Measurements from ENCODE around the gene ACTL8. TPM values are rescaled to one million over a fixed set of nuclear protein-coding genes. Genes with fewer than 3 reads are reported as not detected.

Gene ACTL8
- total RNA-seq, 3 donors from 2014 or later (not counting 1 experiment from before 2014, with no cell fraction given): not detected

DNA sequence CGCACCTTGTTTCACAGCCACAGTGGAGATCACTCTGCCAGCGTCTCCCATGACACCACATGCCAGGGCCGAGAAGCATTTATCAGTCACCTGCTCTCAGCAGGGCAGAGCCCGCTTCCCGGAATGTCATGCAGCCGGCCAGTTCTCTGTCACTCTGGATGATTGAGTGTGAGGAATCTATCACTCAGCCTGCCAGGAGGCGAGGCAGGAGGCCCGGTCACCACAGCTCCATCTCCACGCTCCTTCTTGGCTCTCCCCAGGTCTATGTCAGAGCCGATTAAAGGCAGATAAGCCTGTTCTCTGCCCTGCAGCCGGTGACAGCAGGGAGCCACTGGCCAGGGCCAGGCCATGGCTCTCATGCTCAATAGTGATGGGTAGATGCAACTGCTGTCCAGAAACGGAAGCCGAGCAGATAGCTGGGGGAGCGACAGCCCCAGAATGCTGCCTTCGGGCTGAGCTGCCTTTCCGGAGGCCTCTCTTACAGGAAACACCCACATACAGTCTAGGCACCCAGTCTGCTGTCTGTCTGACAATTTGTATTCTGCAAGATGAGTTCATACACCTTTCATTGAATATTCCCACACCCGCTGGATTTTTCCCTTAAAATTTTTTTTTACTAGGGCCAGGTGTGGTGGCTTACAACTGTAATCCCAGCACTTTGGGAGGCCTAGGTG lies 64.1 kb downstream of the ACTL8 start:
- H3K27me3 ChIP-seq (ENCODE audit: control insufficient read depth, insufficient read depth, low read length): no peaks in the 10 kb centered on the region
- peaks cover 18 to 23% of the 10 kb centered on the region in 2 donors for H3K27me3 Mint-ChIP-seq (ENCODE audit: low read depth in 2 of 2)
- no peak overlapping the region for H3K27ac Mint-ChIP-seq
- H3K27ac ChIP-seq (ENCODE audit: low read length): no peak overlapping the region
- no peaks in the 10 kb centered on the region for H3K4me1 Mint-ChIP-seq
- ATAC-seq (no peak), DNase-seq (no peak)
- no peaks in the 10 kb centered on the region for H3K36me3 ChIP-seq (ENCODE audit: control insufficient read depth, insufficient read depth, low read length)
- no peaks in the 10 kb centered on the region for H3K9me3 ChIP-seq (ENCODE audit: control insufficient read depth, insufficient read depth, low read length)
- H3K4me3 ChIP-seq (ENCODE audit: low read length): no peak overlapping the region
- H3K9me3 Mint-ChIP-seq: no peaks in the 10 kb centered on the region
- TF ChIP-seq, protein P1, sequence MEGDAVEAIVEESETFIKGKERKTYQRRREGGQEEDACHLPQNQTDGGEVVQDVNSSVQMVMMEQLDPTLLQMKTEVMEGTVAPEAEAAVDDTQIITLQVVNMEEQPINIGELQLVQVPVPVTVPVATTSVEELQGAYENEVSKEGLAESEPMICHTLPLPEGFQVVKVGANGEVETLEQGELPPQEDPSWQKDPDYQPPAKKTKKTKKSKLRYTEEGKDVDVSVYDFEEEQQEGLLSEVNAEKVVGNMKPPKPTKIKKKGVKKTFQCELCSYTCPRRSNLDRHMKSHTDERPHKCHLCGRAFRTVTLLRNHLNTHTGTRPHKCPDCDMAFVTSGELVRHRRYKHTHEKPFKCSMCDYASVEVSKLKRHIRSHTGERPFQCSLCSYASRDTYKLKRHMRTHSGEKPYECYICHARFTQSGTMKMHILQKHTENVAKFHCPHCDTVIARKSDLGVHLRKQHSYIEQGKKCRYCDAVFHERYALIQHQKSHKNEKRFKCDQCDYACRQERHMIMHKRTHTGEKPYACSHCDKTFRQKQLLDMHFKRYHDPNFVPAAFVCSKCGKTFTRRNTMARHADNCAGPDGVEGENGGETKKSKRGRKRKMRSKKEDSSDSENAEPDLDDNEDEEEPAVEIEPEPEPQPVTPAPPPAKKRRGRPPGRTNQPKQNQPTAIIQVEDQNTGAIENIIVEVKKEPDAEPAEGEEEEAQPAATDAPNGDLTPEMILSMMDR (IDR thresholded peaks at IDR 0.05): no peak
- WGBS (ENCODE audit: insufficient coverage): 66% methylated on average over 17 of the region's 17 CpGs
- no peak overlapping the region for H3K4me3 Mint-ChIP-seq
- intact Hi-C loops (cut with micrococcal nuclease): no loop called here
- H3K4me1 ChIP-seq (ENCODE audit: control insufficient read depth, insufficient read depth, low read length): no peaks in the 10 kb centered on the region
- no peaks in the 10 kb centered on the region for H3K36me3 Mint-ChIP-seq

- Mint-ChIP-seq H3K9me3 (no peaks in the 10 kb centered on the region), H3K27ac (no peak overlapping the region), H3K4me1 (no peaks in the 10 kb centered on the region), H3K27me3 (ENCODE audit: low read depth in 2 of 2) (peaks cover 21 to 23% of the 10 kb centered on the region in 2 donors), H3K4me3 (no peak overlapping the region), H3K36me3 (no peaks in the 10 kb centered on the region)
- H3K9me3 ChIP-seq (ENCODE audit: control insufficient read depth, insufficient read depth, low read length): no peaks in the 10 kb centered on the region
- H3K27me3 ChIP-seq (ENCODE audit: control insufficient read depth, insufficient read depth, low read length): no peaks in the 10 kb centered on the region
- intact Hi-C loops (cut with micrococcal nuclease): no loop called here
- WGBS (ENCODE audit: insufficient coverage): 91% methylated on average over 8 of the region's 8 CpGs
- H3K27ac ChIP-seq (ENCODE audit: low read length): no peak overlapping the region
- H3K4me3 ChIP-seq (ENCODE audit: low read length): no peak overlapping the region
- H3K4me1 ChIP-seq (ENCODE audit: control insufficient read depth, insufficient read depth, low read length): no peaks in the 10 kb centered on the region
- H3K36me3 ChIP-seq (ENCODE audit: control insufficient read depth, insufficient read depth, low read length): no peaks in the 10 kb centered on the region
- no peak for ATAC-seq
- DNase-seq: no peak
- TF ChIP-seq, protein P1 (IDR thresholded peaks at IDR 0.05): no peak
Observed at GRCh38 chr1:17820198-17820597, 65.1 kb downstream of the ACTL8 start.

GRCh38 chr1:17822741-17823426 lies 67.8 kb downstream of the ACTL8 start:
- Mint-ChIP-seq H3K27me3 (ENCODE audit: low read depth in 2 of 2) (peaks cover 9 to 10% of the 10 kb centered on the region in 2 donors), H3K36me3 (no peaks in the 10 kb centered on the region), H3K9me3 (no peaks in the 10 kb centered on the region), H3K4me1 (no peaks in the 10 kb centered on the region), H3K4me3 (no peak overlapping the region), H3K27ac (no peak overlapping the region)
- TF ChIP-seq, protein P1 (IDR thresholded peaks at IDR 0.05): no peak
- DNase-seq (no peak), ATAC-seq (no peak)
- intact Hi-C loops (cut with micrococcal nuclease): no loop called here
- H3K27ac ChIP-seq (ENCODE audit: low read length): no peak overlapping the region
- 93% methylated on average over 22 of the region's 22 CpGs for WGBS (ENCODE audit: insufficient coverage)
- no peak overlapping the region for H3K4me3 ChIP-seq (ENCODE audit: low read length)
- no peaks in the 10 kb centered on the region for H3K4me1 ChIP-seq (ENCODE audit: control insufficient read depth, insufficient read depth, low read length)
- no peaks in the 10 kb centered on the region for H3K9me3 ChIP-seq (ENCODE audit: control insufficient read depth, insufficient read depth, low read length)
- H3K36me3 ChIP-seq (ENCODE audit: control insufficient read depth, insufficient read depth, low read length): no peaks in the 10 kb centered on the region
- no peaks in the 10 kb centered on the region for H3K27me3 ChIP-seq (ENCODE audit: control insufficient read depth, insufficient read depth, low read length)
